Loucy (cell line): Measurements from ENCODE around the gene ARHGAP25.

Experiments used
- H2AFZ ChIP-seq: fragments of 200-600 bp; sonication (generic); 2 replicates; pipeline ENCODE4 v1.6.0; 2016; ENCODE audit warnings: antibody characterized with exemption, mild to moderate bottlenecking, low read length, moderate library complexity
- H3F3A ChIP-seq: fragments of 200-600 bp; 2 replicates; pipeline ENCODE4 v1.6.0; 2016; ENCODE audit warnings: antibody characterized with exemption, low read depth, mild to moderate bottlenecking
- H3K27me3 ChIP-seq: fragments of 200-600 bp; sonication (generic); 2 replicates; pipeline ENCODE4 v1.6.1; 2014; ENCODE audit warnings: low read length, mild to moderate bottlenecking; ENCODE audit not compliant: insufficient read depth, poor library complexity, severe bottlenecking
- H3K36me3 ChIP-seq: fragments of 200-600 bp; sonication (generic); 2 replicates; pipeline ENCODE4 v1.6.1; 2016; ENCODE audit warnings: low read length; ENCODE audit not compliant: insufficient read depth
- H3K4me1 ChIP-seq: fragments of 200-600 bp; sonication (generic); 2 replicates; pipeline ENCODE4 v1.5.1; 2014; ENCODE audit warnings: low read length, mild to moderate bottlenecking; ENCODE audit not compliant: insufficient read depth, poor library complexity, severe bottlenecking
- H3K4me2 ChIP-seq: fragments of 200-600 bp; sonication (generic); 2 replicates; pipeline ENCODE4 v1.6.0; 2014; ENCODE audit warnings: antibody characterized with exemption, low read length, low read depth, mild to moderate bottlenecking; ENCODE audit not compliant: poor library complexity, severe bottlenecking
- H3K4me3 ChIP-seq: fragments of 200-600 bp; sonication (generic); 2 replicates; pipeline ENCODE4 v1.5.1; 2014; ENCODE audit warnings: low read length, mild to moderate bottlenecking, mixed read lengths; ENCODE audit not compliant: poor library complexity, severe bottlenecking
- H3K79me2 ChIP-seq: fragments of 200-600 bp; sonication (generic); 2 replicates; pipeline ENCODE4 v1.6.1; 2014; ENCODE audit warnings: low read length; ENCODE audit not compliant: insufficient read depth
- H3K9ac ChIP-seq: fragments of 200-600 bp; sonication (generic); 2 replicates; pipeline ENCODE4 v1.6.0; 2014; ENCODE audit warnings: mild to moderate bottlenecking, low read depth, low read length, moderate library complexity; ENCODE audit not compliant: poor library complexity, severe bottlenecking
- H3K9me2 ChIP-seq: fragments of 200-600 bp; sonication (generic); replicated peaks from 2 replicates; pipeline ENCODE4 v1.6.1; 2016; ENCODE audit warnings: low read depth, low read length, mixed read lengths
- H3K9me3 ChIP-seq: fragments of 200-600 bp; sonication (generic); 2 replicates; pipeline ENCODE4 v1.6.1; 2014; ENCODE audit warnings: mild to moderate bottlenecking, antibody characterized with exemption, low read length, low read depth; ENCODE audit not compliant: insufficient read depth
- H4K20me1 ChIP-seq: fragments of 200-600 bp; sonication (generic); 2 replicates; pipeline ENCODE4 v1.6.0; 2014; ENCODE audit warnings: antibody characterized with exemption, low read length, mild to moderate bottlenecking; ENCODE audit not compliant: insufficient read depth, poor library complexity, severe bottlenecking
- CTCF ChIP-seq: fragments of 200-600 bp; sonication (generic); conservative IDR thresholded peaks from 2 replicates; pipeline ENCODE4 v1.5.1; 2014; ENCODE audit warnings: mild to moderate bottlenecking, antibody characterized with exemption, low read length
- EZH2phosphoT487 ChIP-seq: fragments of 200-600 bp; IDR thresholded peaks from 2 replicates; pipeline ENCODE4 v1.6.1; 2018; ENCODE audit warnings: antibody characterized with exemption, mild to moderate bottlenecking, moderate library complexity, borderline replicate concordance

Gene ARHGAP25

GRCh38 chr2:68862889-68863288, 128.3 kb downstream of the ARHGAP25 start:
- peaks cover 20% of the 10 kb centered on the region for H3K4me1 ChIP-seq

DNA sequence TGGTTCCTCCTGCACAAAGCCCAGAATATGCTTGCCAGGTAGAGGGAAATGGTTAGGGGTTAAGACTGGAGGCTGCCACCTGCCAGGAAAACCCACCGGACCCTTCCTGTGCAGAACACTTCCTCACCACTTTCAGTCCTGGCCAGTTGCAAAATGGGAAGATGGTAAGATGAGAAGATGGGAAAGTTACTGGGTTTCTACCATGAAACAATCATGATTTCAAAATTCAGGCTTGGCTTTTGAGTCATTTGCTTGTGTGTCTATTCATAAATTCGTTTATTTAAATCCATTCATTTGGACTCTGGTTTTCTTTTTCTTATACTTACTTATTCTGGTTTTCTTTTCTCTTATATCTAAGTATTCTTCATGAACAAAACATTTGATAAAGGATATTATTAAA, 129.4 kb downstream of the ARHGAP25 start:
- no peak overlapping the region for H3K4me2 ChIP-seq
- no peaks in the 10 kb centered on the region for H4K20me1 ChIP-seq
- no peaks in the 10 kb centered on the region for H3K27me3 ChIP-seq
- H3K4me3 ChIP-seq = no peak overlapping the region
- no peaks in the 10 kb centered on the region for H3K79me2 ChIP-seq
- no peak overlapping the region for H2AFZ ChIP-seq
- TF ChIP-seq CTCF = no peak
- no peak for TF ChIP-seq EZH2phosphoT487
- H3K9ac ChIP-seq = no peak overlapping the region
- H3F3A ChIP-seq = no peaks in the 10 kb centered on the region
- H3K36me3 ChIP-seq = no peaks in the 10 kb centered on the region
- no peaks in the 10 kb centered on the region for H3K9me2 ChIP-seq
- peaks cover 12% of the 10 kb centered on the region for H3K4me1 ChIP-seq
- no peaks in the 10 kb centered on the region for H3K9me3 ChIP-seq

More at GRCh38 chr2:68862889-68863288, 128.3 kb downstream of the ARHGAP25 start:
- H3K9ac ChIP-seq = no peak overlapping the region
- no peaks in the 10 kb centered on the region for H3K36me3 ChIP-seq
- TF ChIP-seq CTCF = no peak
- TF ChIP-seq EZH2phosphoT487 = no peak
- no peak overlapping the region for H2AFZ ChIP-seq
- no peak overlapping the region for H3K4me2 ChIP-seq
- no peaks in the 10 kb centered on the region for H3K9me3 ChIP-seq
- no peaks in the 10 kb centered on the region for H3K27me3 ChIP-seq
- no peaks in the 10 kb centered on the region for H3K79me2 ChIP-seq
- H4K20me1 ChIP-seq = no peaks in the 10 kb centered on the region
- no peak overlapping the region for H3K4me3 ChIP-seq
- no peaks in the 10 kb centered on the region for H3K9me2 ChIP-seq
- no peaks in the 10 kb centered on the region for H3F3A ChIP-seq

- Histone ChIP-seq H4K20me1 (no peaks in the 10 kb centered on the region), H3K36me3 (no peaks in the 10 kb centered on the region), H3K27me3 (no peaks in the 10 kb centered on the region), H2AFZ (no peak overlapping the region), H3K9me2 (no peaks in the 10 kb centered on the region), H3K4me2 (no peak overlapping the region), H3K9me3 (no peaks in the 10 kb centered on the region), H3K4me1 (peaks cover 10% of the 10 kb centered on the region), H3K9ac (no peak overlapping the region), H3F3A (no peaks in the 10 kb centered on the region), H3K4me3 (no peak overlapping the region), H3K79me2 (no peaks in the 10 kb centered on the region)
- TF ChIP-seq EZH2phosphoT487 (no peak), CTCF (no peak)
These were observed 130.5 kb downstream of the ARHGAP25 start for GRCh38 chr2:68865108-68865507.
